Activated CD8-positive, alpha-beta memory T cell treated with anti-CD3 and anti-CD28 coated beads, Interleukin-2, amount 50 U/mL, for 24 hours (primary cell): Measurements from ENCODE around the gene CTIF.

Source experiments
- DNase-seq: peaks from one replicate; pipeline ENCODE4 v3.0.0-alpha.2; 2020; ENCODE audit errors: extremely low read depth

CTIF gene

DNA sequence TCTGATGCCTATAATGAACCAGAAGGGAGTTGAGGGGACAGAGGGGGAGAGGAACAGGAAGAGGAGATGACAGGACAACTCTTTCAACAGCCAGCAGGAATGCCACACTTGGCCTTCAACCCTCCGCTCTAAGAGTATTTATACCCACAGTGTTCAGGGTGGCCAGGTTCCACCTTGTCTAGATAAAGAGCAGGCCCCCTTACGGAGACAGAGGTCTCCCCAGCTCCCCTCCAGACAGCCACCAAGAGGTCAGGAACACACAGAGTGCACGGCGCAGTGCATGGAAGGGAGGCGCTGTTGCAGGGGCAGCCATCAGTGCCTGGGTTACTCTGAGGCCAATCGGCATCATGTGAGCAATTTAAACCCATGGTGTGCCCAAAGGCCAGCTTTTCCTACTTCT is 235.0 kb downstream of the CTIF start:
- no peak for DNase-seq

DNA sequence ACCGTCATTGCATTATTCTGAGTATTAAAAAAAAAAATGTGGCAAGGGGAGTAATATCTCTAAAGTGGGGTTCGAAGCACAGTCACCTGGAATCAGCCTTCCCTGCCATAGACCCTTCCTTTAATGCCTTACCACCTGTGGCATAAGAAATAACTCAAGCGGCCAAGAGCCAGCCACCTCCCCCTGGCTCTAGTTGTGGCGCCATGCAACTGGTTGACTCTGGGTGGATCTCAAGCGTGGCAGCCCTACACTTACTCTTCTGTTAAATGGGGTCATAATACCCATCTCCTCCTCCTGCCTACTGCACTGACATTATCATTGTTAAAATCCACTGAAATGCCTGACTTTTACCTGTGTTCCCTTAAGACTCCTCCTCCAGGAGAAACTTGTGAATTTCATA is 236.1 kb downstream of the CTIF start:
- no peak for DNase-seq

DNA sequence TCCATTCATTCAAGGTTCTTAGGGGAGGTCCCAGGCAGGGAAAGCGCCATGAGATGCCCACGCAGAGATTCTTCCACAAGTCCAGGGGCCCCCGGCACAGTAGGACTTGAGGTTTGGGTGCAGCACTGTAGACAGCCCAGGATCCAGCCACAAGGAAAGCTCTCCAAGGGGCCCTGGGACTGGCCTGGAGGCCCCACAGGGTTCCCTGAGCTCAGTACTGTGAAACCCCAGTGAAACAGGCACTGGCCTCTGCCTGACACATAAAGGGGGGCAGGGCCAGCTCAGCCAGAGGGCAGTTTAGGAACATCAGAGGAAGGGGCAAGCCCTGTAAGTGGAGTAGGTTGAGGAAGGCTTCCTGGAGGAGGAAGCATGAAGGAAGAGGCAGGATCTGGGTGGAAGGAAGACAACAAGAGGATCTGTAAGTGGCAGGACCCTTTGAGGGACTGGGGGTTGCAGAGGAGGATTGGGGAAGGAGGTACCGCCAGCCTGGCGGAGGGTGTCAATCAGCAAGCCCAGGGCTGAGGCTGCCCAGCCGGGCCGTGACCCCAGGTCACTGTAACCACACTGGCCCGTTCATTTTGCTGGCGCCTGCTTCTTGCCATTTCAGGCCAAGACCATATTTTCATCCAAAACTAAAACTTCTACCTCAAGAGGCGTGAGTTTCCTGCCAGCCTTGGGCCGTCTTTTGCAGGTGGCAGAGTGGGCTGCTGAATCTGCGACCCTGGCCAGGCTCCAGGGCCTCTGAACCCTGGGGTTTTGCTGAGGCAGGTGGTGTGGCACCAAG is 236.7 kb downstream of the CTIF start:
- no peak for DNase-seq

DNA sequence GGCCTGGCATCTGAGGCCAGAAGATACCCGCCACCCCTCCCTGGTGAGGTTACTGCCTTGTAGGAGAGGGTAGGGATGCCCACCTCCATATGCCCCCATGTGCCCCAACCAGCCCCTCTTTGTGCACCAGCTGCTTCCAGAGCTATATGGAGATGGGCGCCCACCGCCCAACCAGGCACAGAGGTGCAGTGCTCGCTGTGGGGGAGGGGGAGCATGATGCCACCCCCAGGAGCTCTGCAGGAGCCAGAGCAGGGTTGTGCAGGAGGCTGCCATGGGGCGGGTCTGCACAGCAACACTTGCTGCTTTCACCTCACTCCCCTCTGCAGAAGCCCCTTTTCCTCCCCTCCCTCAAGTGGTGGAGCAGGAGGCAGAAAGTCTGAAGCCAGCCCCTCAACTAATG is 237.3 kb downstream of the CTIF start:
- no peak for DNase-seq

DNA sequence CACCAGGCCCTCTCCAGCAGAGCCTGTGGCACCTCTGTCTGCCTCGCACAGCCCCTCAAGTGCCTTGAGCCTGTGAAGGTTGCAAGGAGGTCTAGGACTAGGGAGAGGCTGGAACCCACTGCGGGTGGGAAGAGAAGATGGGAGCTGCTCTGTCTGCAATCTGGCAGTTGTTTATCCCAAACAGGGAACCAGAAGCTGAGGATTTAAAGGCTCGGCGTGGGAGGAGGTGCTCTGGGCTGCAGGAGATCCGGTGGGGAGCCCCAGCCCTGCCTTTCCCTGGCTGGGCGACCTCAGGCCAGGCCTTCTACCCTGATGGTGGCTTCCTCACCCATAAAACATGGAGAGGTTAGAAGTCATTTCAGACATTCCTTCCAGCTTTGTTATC is 237.8 kb downstream of the CTIF start:
- DNase-seq: no peak

DNA sequence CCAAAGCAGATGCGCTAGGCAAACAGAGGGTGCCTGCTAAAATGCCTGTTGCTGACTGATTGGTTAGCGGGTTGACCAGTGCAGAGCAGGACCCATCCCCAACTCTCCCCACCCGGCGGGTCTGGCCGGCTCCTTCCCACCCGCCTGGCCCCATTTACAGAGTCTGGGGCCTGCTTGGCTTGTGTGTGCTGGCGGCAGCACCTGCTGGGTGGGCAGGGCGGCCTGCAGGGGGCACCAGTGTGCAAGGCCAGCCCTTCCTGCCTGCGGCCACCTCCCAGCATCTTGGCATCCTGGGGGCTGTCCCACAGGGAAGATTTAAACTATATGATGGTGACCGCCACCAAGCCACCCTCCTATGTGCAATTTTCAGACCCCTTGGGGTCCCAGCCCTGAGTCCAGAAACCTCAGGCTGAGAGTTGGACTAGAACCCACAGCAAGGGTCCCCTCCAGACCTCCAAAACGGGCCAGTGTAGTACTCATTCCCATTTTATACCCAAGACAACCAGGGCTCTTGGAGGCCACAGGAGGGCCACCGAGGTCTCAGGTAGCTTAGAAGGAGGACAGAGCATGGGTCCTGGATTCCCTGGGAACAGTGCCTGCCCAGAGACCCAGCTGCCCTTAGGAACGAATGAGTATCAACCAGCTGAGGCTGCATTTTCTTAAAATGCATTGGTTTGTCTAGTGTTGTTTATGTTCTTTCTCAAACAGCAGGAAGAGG is 238.4 kb downstream of the CTIF start:
- peak; percentile 14 for DNase-seq

DNA sequence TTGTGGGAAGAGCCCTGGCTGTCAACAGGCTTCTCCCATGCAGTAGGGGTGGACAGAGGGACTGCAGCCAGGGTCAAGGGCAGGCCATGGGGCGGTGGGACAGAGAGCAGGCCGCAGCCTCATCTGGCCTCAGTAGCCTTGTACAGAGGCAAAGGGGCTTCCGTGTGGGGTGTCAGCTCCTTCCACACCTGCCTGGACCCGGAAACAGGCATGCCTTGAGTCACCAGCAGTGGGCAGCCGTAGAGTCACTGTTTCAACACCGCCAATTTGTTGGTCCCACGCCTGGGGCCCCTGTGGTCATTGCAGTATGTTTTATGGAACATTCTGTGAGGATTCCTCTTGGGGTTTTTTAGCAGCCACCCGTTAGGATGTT is 238.9 kb downstream of the CTIF start:
- DNase-seq: no peak

DNA sequence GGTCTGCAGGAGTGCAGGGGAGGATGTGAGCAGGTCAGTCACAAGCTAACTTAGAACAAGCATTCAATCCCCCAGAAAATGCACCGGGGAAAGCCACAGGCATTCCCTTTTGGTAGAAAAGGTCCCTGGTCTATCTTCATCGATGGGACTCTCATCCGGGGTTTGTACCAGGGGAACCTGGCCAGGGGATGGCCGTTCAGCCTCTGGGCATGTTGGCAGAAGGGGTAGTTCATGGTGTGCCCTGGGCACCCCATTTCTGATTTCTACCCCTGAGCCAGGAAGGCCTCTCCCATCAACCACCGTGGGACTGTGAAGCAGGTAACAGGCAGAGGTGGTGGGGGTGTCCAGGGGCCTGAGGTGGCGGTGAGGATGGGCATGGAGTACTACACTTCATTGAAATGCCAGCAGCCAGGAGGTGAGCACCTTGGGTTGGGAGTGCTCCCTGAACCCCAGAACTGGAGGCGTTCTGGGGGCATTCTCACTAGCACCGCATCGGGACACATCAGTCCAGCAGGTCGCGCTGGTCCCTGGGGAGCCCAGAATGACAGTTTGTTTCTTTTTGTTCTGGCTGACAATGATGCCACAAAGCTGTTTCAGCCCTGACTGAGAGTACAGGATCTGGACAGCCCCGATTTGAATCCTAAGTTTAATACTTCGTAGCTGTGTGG is 239.6 kb downstream of the CTIF start:
- no peak for DNase-seq

DNA sequence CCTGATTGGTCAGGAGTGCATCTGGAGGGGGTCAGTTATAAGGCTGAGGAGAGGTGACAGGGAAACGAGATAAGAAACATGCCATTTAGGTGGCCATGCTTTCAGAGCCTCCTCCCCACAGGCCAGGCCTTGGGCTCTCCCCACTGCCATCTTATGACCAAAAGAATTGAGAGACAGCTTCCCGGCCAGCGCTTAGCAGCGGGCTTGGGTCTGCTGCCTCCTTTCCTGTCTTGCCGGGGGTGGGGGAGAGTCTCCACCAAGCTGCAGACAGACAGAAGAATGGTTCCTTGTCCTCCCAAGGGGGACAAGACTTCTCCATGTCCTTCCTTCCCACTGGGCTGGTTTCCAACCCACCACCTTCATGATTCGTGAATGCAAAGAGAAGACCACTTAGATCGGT is 240.6 kb downstream of the CTIF start:
- DNase-seq: no peak

DNA sequence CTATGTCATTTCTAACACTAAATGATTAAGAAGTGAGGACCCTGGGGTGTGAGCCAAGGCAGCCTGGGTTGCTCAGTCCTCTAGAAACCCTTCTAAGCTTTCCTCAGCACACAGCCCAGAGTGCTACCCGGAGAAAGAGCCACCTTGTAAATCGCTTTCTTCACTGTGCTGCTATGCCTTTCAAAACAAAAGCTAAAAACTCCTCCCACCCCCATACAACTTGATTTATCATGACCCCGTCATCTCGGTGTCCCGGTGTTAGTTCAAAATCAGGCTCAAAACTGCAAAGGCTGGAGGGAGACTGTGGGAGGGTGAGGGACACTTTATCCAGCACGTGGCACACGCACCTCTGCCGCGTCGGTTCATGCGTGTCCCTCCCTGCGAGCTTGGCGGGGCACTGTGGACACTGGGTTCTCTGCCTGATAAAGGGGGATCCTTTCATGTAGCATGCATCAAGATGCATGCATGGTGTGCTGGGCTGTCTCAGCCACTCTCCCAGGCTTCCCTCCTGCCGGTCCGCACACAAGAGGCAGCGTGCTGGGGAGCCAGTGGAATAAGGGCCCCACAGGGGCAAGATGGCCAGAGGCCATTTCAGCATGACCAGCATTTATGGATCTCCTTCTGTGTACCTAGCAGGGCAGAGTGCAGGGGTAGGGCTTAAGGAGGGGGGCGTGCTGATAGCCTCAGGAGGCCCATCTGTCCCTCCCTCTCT is 241.5 kb downstream of the CTIF start:
- DNase-seq: no peak

DNA sequence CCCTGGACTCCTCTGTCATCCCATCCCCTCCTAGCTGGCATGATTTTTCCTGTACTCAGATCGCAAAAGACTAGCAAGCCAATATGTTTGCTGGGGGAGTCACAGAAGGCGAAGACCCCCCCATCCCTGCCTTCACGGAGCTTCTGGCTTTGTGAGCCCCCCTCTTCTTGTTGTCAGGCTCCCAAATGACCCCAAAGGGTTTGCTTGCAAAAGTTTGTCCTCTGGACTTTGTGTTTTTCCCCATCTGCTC is 242.0 kb downstream of the CTIF start:
- DNase-seq: no peak

DNA sequence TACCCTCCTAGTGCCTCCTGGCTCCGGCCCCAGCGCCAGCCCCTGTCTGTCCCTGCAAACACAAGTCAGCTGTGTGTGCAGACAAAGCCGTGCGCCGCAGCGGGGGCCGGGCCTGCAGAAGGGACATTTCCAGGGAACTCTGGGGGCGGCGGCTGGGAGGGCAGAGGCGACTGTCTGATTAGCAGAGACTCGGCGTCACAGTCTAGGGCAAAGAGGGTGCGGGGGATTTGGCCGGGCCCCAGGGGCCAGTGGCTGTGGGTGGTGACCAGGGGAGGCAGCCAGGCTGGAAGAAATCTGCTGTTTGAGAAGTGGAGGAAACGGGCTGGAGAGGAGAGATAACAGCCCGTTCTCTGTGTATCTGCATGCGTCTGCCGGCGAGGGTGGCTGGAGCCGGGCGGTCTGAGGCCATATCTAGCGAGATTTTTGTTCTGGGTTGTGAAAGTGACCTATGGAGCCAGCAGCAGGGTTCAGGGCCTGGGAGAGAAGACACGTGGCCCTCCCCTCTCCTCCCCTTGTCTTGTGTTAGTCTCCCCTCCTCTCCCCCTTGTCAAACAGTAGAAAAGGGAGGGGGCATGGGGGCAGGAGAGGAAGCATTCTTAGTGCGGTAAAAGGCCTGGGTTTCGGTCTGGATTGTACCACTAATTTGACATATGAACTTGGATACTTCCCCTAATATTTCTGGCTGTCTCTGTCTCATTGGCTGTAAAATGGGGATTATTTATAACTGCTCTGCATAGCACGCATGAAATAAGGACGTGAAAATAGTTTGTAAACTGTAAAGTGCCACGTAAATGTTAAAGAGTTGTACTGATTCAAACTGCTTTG is 242.5 kb downstream of the CTIF start:
- no peak for DNase-seq

DNA sequence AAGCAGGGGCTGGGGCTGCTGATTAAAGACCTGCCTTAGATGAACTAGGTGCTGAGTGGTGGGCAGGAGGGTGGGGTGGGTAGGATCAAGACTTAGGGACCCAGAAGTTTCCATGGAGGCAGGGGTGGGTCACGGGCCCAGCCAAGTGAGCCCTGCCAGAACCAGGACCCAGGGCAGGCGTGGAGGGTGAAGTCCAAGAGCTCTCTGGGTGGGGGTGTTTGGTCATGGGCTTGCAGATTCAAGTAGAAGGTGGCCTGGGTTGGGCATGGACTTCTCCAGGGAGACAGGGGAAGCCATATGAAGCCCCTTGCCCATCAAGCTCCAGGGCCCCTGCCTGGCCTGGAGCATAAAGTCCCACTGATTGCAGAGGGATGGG is 243.1 kb downstream of the CTIF start:
- DNase-seq: no peak

DNA sequence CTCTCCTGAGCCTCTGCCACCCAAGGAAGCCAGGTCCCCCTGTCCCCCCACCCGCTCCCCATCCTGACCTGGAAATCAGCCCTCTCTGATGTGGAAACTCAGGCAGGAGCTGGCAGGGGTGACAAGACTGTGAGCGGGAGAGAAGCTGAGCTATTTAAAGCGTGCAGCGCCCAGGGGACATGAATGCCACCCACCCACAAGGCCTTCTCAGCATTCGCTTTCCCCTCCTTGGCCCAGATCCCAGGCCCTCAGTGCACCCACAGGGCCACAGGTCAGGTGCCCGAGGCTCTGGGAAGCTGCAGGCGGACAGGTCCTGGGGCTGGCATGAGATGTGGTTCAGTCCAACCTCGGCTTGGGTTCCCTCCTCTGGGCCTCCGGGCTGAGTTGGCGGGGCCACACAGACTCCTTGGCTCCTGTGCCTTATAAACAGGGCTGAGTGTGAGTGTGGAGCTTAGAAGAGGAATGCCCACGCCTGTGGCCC is 243.6 kb downstream of the CTIF start:
- no peak for DNase-seq

DNA sequence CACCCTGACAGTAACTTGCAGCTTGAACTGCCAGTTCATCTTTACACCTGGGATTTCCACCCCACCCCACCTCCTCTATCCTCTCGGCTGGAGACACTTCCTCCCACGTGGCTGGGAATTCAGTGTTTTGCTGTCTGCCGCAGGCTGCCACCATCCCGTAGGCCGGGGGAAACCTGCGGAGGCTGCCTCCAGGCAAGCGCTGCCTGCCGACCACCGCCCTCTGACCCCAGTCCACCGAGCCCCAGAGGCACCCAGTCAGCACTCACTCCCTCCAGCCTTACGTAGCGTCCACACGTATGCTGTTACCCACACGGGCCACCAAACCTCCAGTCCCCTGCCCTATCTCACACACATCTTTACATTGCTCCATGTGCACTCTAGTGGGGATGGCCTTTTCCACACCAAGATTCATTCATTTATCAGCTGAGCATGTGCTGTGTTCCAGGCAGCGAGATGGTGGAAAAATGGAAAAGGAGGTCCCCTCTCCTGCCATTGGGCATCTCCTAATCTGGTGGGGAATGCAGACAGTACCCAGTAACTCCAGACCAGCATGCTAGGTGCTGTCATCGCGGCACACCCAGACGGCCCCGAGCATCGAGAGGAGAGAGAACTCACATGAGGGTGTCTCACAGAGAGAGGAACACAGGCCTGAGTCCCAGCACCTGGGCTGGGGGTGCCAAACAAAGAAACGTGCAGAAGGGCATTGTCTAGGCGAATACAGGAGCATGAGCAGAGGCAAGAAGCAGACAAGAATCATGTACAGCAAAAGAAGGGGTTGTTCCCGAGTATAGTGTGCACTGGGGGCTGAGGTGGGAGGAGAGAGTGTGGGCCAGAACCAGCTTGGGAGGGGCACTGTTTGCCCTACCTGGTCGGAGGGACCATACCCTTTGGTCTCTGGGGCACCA is 245.0 kb downstream of the CTIF start:
- DNase-seq: no peak

DNA sequence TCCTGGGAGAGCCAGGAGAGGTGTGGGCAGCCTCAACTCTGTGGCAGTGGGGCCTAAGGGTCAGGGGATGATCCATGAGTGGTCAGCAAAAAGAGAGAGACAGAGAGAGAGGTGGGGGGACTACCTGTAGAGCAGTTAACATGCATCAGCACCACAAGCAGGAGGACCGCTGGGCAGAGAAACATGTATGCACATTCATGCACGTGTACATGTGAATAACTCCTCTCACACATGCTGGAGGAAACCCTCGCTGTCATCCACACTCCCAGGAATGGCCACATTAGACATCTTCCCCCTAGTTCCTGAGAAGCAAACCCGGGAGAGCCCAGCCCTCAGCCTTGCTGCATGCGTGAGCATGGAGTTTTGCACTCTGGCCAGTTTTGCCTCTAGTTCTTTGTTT is 245.8 kb downstream of the CTIF start:
- no peak for DNase-seq

DNA sequence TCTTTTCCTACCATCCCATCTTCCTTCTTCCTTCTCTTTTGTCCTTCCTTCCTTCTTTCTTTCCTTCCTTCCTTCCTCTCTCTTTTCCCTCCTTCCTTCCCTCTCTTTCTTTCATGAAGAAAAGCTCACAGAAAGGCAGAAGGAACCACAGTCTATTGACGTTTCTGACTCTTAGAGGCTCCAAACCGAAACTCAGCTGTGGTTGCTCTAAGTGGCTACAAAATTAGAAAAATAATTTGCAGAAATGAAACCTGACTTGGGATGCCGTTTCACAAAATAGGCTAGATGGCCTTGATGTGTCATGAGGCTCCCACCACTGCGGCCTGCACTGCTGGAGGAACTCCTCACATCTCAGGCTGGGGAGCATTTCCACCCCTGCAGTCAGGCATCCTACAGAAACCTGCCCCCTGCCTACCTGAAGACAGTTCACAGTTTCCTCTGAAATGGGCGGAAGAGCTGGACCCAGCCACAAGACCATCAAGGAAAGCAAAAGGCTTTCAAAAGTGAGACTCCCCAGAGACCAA is 246.3 kb downstream of the CTIF start:
- no peak for DNase-seq

DNA sequence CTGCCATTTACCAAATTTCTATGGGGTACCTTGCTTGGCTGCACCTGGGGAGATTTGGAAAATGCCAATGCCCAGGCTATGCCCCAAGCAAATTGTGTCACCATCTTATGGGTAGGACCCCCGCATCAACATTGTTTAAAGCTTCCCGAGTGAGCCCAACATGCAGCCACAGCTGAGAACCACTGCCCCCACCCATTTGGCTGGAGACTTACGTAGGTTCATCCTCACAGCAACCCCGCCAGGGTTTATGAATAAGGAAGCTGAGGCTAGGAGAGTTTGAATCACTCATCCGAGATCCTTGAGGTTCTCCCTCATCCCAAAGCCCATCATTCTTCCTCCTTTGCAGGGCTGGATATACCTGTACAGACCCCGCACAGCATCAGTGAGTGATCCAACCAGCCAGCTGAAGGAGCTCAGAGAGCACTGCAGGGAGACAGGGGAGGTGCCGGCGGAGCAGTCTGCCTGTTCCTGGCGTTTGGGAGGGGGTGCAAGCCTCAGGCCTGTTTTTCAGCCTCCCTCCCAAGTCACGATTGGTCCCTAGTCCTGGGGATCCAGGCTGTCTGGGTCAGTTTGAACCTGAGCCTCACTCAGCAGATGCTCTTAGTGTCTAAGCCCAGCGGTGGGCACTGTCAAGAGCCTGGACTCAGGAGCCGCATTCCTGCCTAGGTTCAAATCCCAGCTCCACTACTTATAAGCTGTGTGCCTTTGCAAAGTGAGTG is 247.1 kb downstream of the CTIF start:
- no peak for DNase-seq

DNA sequence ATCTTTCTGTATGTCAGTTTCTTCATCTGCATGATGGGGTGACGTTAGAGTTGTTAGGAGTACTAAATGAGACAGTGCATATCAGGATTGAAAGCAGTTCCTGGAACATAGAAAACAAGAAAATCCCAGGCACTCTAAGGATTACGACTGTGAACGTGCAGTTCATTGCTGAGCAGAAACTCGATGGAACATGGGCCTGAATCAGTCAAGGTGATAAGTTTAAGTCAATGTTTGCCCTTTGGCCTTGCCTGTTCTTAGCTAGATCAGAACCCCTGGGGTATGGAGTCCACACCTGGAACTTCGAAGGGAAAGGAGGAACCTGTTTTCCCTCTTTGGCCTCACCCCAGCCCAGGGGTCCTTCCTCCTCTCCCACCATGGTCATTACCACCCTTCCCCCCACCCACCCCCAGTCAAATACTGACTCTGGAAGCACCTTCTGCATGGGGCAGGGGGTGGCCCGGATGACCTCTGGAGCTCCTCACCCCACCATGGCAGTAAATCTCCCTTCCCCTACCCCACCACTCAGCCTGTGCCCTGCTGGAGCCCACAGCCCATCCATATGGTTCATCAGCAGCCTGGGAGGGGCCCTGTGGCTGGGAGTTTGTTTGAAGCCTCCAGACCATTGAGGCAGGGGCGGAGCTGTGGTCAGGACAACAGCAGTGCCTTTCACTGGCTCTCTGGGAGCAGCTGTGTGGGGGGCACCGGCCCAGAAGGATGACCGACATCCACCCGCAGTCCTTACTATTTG is 247.8 kb downstream of the CTIF start:
- no peak for DNase-seq
